HepG2 (cell line): ENCODE results near the gene NRAS. TPM values are rescaled to one million over a fixed set of nuclear protein-coding genes. Genes with fewer than 3 reads are reported as not detected.

Source experiments
- ATAC-seq: fragments of 200-7000 bp; cut with Tn5 transposase; 3 replicates; pipeline ENCODE4 v1.9.1; 2020; ENCODE audit warnings: mild to moderate bottlenecking, moderate library complexity
- BruUV-seq: library from RNA; stranded (reverse); fragments of 400-500 nt; replicated peaks from 2 replicates; lab custom pipeline; 2021; lab: Mats Ljungman, UMichigan
- CTCF ChIA-PET: fragments of 300-600 bp; formaldehyde crosslinking; extraction: SDS; loops from one replicate; lab custom pipeline; 2021; ENCODE audit warnings: low total read pairs, inconsistent platforms, low intra/inter-chr PET ratio; lab: Yijun Ruan, JAX
- POLR2A ChIA-PET: fragments of 350-600 bp; sonication (Branson Sonifier 250); formaldehyde crosslinking; loops from one replicate; lab custom pipeline; 2020; ENCODE audit warnings: antibody characterized with exemption, inconsistent platforms; lab: Yijun Ruan, JAX
- DNase-seq: peaks from one replicate; pipeline ENCODE4 v3.0.0-alpha.2; 2015; ENCODE audit warnings: low spot score
- FAIRE-seq: peaks from 3 replicates; lab custom pipeline; 2011; peaks lifted over from hg19 to GRCh38; lab: Jason Lieb, UNC
- H2AFZ ChIP-seq: one replicate; pipeline ENCODE4 v1.6.1; 2011; ENCODE audit warnings: low read length, inconsistent platforms
- H3K27ac ChIP-seq: fragments of 300-600 bp; 3 replicates; pipeline ENCODE4 v1.8.0; 2011; ENCODE audit warnings: mixed run types, mild to moderate bottlenecking, mixed read lengths, low read length, inconsistent platforms; ENCODE audit not compliant: insufficient read depth; ENCODE audit errors: extremely low read length
- H3K27me3 ChIP-seq, 2 experiments: fragments of 200-600 bp in 1 of 2; 2 replicates in 1 of 2; 3 replicates in 1 of 2; pipeline versions ENCODE4 v1.6.0 to v1.8.0; 2011; ENCODE audit warnings: low read length in 2 of 2, mild to moderate bottlenecking in 2 of 2, moderate library complexity in 2 of 2, inconsistent platforms in 1 of 2; ENCODE audit not compliant: insufficient read depth in 2 of 2, control insufficient read depth in 1 of 2
- H3K36me3 ChIP-seq, 2 experiments: fragments of 200-600 bp in 1 of 2; replicated peaks in 1 of 2; 2 replicates in 1 of 2; 3 replicates in 1 of 2; pipeline versions ENCODE4 v1.5.1 to v1.8.0; 2011; ENCODE audit warnings: low read length in 2 of 2, inconsistent platforms in 1 of 2; ENCODE audit not compliant: insufficient read depth in 2 of 2, control insufficient read depth in 1 of 2
- H3K4me1 ChIP-seq: 2 replicates; pipeline ENCODE4 v1.5.1; 2012; ENCODE audit warnings: low read length, inconsistent platforms; ENCODE audit not compliant: insufficient read depth
- H3K4me2 ChIP-seq: 2 replicates; pipeline ENCODE4 v1.6.0; 2011; ENCODE audit warnings: low read depth, low read length, inconsistent platforms
- H3K4me3 ChIP-seq, 3 experiments: fragments of 200-600 bp in 1 of 3; sonication (generic), shearing (Covaris generic) in 1 of 3; replicated peaks in 1 of 3; 2 replicates each; pipeline ENCODE4 v1.5.1; 2011 to 2016; ENCODE audit warnings: low read length in 3 of 3, inconsistent platforms in 2 of 3, low read depth in 2 of 3, mild to moderate bottlenecking in 2 of 3, control low read depth in 1 of 3, mixed read lengths in 1 of 3; ENCODE audit not compliant: insufficient read depth in 1 of 3
- H3K79me2 ChIP-seq: one replicate; pipeline ENCODE4 v1.6.1; 2011; ENCODE audit warnings: low read length, inconsistent platforms; ENCODE audit not compliant: insufficient read depth
- H3K9ac ChIP-seq: 2 replicates; pipeline ENCODE4 v1.6.0; 2011; ENCODE audit warnings: mild to moderate bottlenecking, low read depth, low read length, inconsistent platforms; ENCODE audit not compliant: insufficient read depth
- H3K9me3 ChIP-seq: 2 replicates; pipeline ENCODE4 v1.5.1; 2012; ENCODE audit warnings: mild to moderate bottlenecking, low read length
- H4K20me1 ChIP-seq: 2 replicates; pipeline ENCODE4 v1.6.0; 2011; ENCODE audit warnings: inconsistent platforms, mild to moderate bottlenecking, low read length, moderate library complexity; ENCODE audit not compliant: insufficient read depth
- AKNA ChIP-seq: sonication (generic); formaldehyde crosslinking; IDR thresholded peaks from 2 replicates; pipeline ENCODE4 v1.4.0; 2020; ENCODE audit warnings: missing genetic modification reagents, borderline replicate concordance
- ARNTL ChIP-seq: sonication (generic); formaldehyde crosslinking; IDR thresholded peaks from 2 replicates; pipeline ENCODE4 v1.4.0; 2020; ENCODE audit warnings: mild to moderate bottlenecking, missing genetic modification reagents
- CERS6 ChIP-seq: sonication (generic); formaldehyde crosslinking; IDR thresholded peaks from 2 replicates; pipeline ENCODE4 v1.5.0; 2020; ENCODE audit warnings: missing genetic modification reagents
- CHD4 ChIP-seq: fragments of 200-600 bp; sonication (generic); IDR thresholded peaks from 2 replicates; pipeline ENCODE4 v1.7.0; 2017; ENCODE audit warnings: mild to moderate bottlenecking, low read length, borderline replicate concordance
- HNRNPK ChIP-seq: fragments of 200-400 bp; formaldehyde crosslinking; IDR thresholded peaks from 2 replicates; pipeline ENCODE4 v1.6.1; 2018; ENCODE audit warnings: low read length, low read depth, moderate library complexity, mild to moderate bottlenecking; ENCODE audit not compliant: poor library complexity, severe bottlenecking
- NCOR1 ChIP-seq: fragments of 200-600 bp; sonication (generic); IDR thresholded peaks from 2 replicates; pipeline ENCODE4 v1.7.0; 2017; ENCODE audit warnings: antibody characterized with exemption, low read length, borderline replicate concordance
- RBM39 ChIP-seq: fragments of 200-400 bp; formaldehyde crosslinking; IDR thresholded peaks from one replicate; pipeline ENCODE4 v1.6.1; 2018; ENCODE audit warnings: antibody characterized with exemption, mild to moderate bottlenecking, low read depth, low read length; ENCODE audit not compliant: poor library complexity, severe bottlenecking
- TRIM24 ChIP-seq: sonication (generic); formaldehyde crosslinking; IDR thresholded peaks from 2 replicates; pipeline ENCODE4 v1.8.0; 2022; ENCODE audit warnings: mild to moderate bottlenecking, missing genetic modification reagents
- ZC3H4 ChIP-seq: sonication (generic); formaldehyde crosslinking; IDR thresholded peaks from 2 replicates; pipeline ENCODE4 v1.4.0; 2020; ENCODE audit warnings: missing genetic modification reagents, borderline replicate concordance
- ZFAT ChIP-seq: sonication (generic); formaldehyde crosslinking; conservative IDR thresholded peaks from 2 replicates; pipeline ENCODE4 v1.8.1; 2023; ENCODE audit warnings: missing genetic modification reagents, inconsistent platforms
- ZNF12 ChIP-seq: sonication (generic); formaldehyde crosslinking; IDR thresholded peaks from 2 replicates; pipeline ENCODE4 v1.5.0; 2020; ENCODE audit warnings: missing genetic modification reagents
- ZNF224 ChIP-seq: sonication (generic); formaldehyde crosslinking; IDR thresholded peaks from 2 replicates; pipeline ENCODE4 v1.5.0; 2020; ENCODE audit warnings: mild to moderate bottlenecking, missing genetic modification reagents
- ZNF547 ChIP-seq: sonication (generic); formaldehyde crosslinking; IDR thresholded peaks from 2 replicates; pipeline ENCODE4 v1.5.1; 2020; ENCODE audit warnings: mild to moderate bottlenecking, missing genetic modification reagents
- ZNF564 ChIP-seq: sonication (generic); formaldehyde crosslinking; IDR thresholded peaks from 2 replicates; pipeline ENCODE4 v1.8.1; 2023; ENCODE audit warnings: mild to moderate bottlenecking, missing genetic modification reagents
- ZNF574 ChIP-seq: sonication (generic); formaldehyde crosslinking; IDR thresholded peaks from 2 replicates; pipeline ENCODE4 v1.4.0; 2020; ENCODE audit warnings: missing genetic modification reagents
- ZNF777 ChIP-seq: sonication (generic); formaldehyde crosslinking; IDR thresholded peaks from 2 replicates; pipeline ENCODE4 v1.4.0; 2020; ENCODE audit warnings: missing genetic modification reagents
- WGBS: methylation state at CpG from one replicate; pipeline ENCODE4 v1.1.6; 2017; ENCODE audit warnings: low lambda C conversion rate; 5-methylcytosine and 5-hydroxymethylcytosine counted together
- in situ Hi-C: cut with HindIII; loops from 2 replicates; pipeline ENCODE4 v1.10.0; 2017; ENCODE audit warnings: low pct_unique_long_range_greater_than_20kb; ENCODE audit not compliant: extremely low pct_ligation_motif_present
- intact Hi-C: fragments of 100-400 bp; cut with micrococcal nuclease; formaldehyde crosslinking; loops from one replicate; pipeline ENCODE4 v1.10.0; 2022; ENCODE audit not compliant: unreplicated experiment
- polyA plus RNA-seq, 8 experiments: library from polyadenylated mRNA; depleted of rRNA in 3 of 8; stranded (reverse) in 7 of 8; unstranded in 1 of 8; fragments of >200 nt; fragmentation: Illumina TruSeq in 4 of 8; extraction: Trizol in 4 of 8; gene quantifications; 2 replicates each; pipeline versions ENCODE4 v1.2.1 to v1.2.3, GENCODE V29; 2011 to 2016; ENCODE audit warnings: low read depth in 4 of 8, missing spikeins in 1 of 8, mixed read lengths in 1 of 8; ENCODE audit not compliant: insufficient read depth in 1 of 8
- total RNA-seq, 5 experiments: library from RNA; depleted of rRNA; stranded (reverse); fragments of >200 nt; fragmentation: Illumina TruSeq; extraction: Trizol; gene quantifications; 2 replicates each; pipeline ENCODE4 v1.2.3, GENCODE V29; 2016; ENCODE audit warnings: low read depth in 1 of 5
- TF ChIP-seq, protein P1 (sequence below): IDR thresholded peaks from 2 replicates; pipeline ENCODE4 v1.6.1; 2016; ENCODE audit warnings: mild to moderate bottlenecking, missing biosample characterization, missing genetic modification reagents

Gene NRAS
- total and polyA plus RNA-seq, 2 of the 13 experiments (the other 11 are each of a cell fraction or from before 2014, with no cell fraction given) = 38.6 to 58.8 TPM

GRCh38 chr1:114719424-114719787 is 2.8 kb upstream of the NRAS start:
- peaks cover 15 to 64% of the 10 kb centered on the region in 2 experiments for H3K36me3 ChIP-seq
- peaks cover 21% of the 10 kb centered on the region for H3K79me2 ChIP-seq
- no peak overlapping the region for H3K27ac ChIP-seq
- ATAC-seq (no peak), DNase-seq (no peak), FAIRE-seq (no peak)
- no peak overlapping the region for H3K4me3 ChIP-seq
- ChIA-PET POLR2A (no interaction called here), CTCF (no interaction called here)
- 98% methylated on average over 3 of the region's 3 CpGs for WGBS
- no peaks in the 10 kb centered on the region for H4K20me1 ChIP-seq
- no peak overlapping the region for H2AFZ ChIP-seq
- in situ Hi-C loops (loop anchor here (5.0 kb wide), 1 partner anchor 33 kb away; no protein-coding TSS in a partner anchor), intact Hi-C loops (loop anchor here (5.0 kb wide), 1 partner anchor 38 kb away; the partner anchor contains the start of gene CSDE1)
- no peak overlapping the region for H3K9ac ChIP-seq
- no peaks in the 10 kb centered on the region; a peak in 1 of 5 replicates for H3K27me3 ChIP-seq
- H3K4me2 ChIP-seq = no peak overlapping the region
- peaks cover 36% of the 10 kb centered on the region for H3K4me1 ChIP-seq
- no peaks in the 10 kb centered on the region for H3K9me3 ChIP-seq
- no TSS peak for BruUV-seq
- TF ChIP-seq NCOR1 (no peak), CERS6 (CRISPR knock-in tag) (no peak), ZNF777 (no peak), TRIM24 (no peak), ZC3H4 (CRISPR knock-in tag) (no peak), ZNF224 (CRISPR knock-in tag) (no peak), HNRNPK (no peak), ZFAT (no peak), ZNF12 (no peak), CHD4 (no peak), ZNF564 (CRISPR knock-in tag) (no peak), ZNF547 (no peak), ARNTL (CRISPR knock-in tag) (no peak), ZNF574 (CRISPR knock-in tag) (no peak), RBM39 (no peak), AKNA (CRISPR knock-in tag) (no peak)
- TF ChIP-seq, protein P1, sequence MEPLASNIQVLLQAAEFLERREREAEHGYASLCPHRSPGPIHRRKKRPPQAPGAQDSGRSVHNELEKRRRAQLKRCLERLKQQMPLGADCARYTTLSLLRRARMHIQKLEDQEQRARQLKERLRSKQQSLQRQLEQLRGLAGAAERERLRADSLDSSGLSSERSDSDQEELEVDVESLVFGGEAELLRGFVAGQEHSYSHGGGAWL (CRISPR knock-in tag) = no peak
